NOMO-1 (cell line): ENCODE data around the gene IL16.
"Not testable (repeated sequence)": the region's sequence is repeated elsewhere in the genome, so short reads cannot be mapped to it uniquely, and the experiment has no call there.

Source experiments
- DNase-seq, 2 experiments: peaks; one replicate each; lab custom pipeline; 2025; ENCODE audit not compliant: unreplicated experiment in 2 of 2; lab: John Stamatoyannopoulos, UW

IL16 gene

DNA sequence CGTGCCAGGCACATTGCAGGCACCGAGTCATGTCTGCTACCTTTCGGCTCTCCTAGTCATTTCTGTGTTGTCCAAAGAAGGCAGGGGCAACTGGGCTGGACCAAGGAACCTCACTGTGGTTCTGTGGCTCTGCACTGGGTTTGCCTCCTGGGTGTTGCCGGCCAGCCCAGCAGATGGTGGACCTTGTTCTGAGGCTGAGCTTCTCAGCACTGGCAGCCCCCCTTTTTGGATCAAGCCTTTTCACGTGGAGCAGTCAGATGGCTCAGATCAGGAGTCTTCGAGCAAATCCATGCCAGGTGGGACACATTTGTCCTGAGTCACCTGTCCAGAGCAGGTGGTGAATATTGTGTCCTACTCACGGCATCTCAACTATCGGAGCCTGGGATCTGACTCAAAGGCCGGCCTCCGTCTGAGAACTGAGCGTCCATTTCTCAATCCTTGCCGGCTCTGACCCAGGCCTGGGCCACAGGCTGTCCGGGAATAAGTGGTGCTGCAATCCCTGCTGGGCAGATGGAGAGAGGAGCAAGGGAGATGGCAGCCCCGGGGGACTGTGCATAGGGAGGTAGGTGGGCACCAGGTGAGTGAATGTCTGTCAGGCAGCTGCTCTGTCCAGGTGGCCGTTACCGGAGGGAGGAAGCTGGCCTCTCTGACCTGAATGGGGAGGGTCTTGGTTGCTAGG, at the start of gene IL16:
Gene IL16 (plus strand): TSS at position 304 of the 679 bp plus-strand sequence. CDS start 28,521 bp downstream, outside the sequence.
- no peak for DNase-seq

GRCh38 chr15:81151389-81151788, 45.3 kb upstream of the IL16 start:
- no peak for DNase-seq

GRCh38 chr15:81152339-81152738, 44.3 kb upstream of the IL16 start:
- no peak for DNase-seq

DNA sequence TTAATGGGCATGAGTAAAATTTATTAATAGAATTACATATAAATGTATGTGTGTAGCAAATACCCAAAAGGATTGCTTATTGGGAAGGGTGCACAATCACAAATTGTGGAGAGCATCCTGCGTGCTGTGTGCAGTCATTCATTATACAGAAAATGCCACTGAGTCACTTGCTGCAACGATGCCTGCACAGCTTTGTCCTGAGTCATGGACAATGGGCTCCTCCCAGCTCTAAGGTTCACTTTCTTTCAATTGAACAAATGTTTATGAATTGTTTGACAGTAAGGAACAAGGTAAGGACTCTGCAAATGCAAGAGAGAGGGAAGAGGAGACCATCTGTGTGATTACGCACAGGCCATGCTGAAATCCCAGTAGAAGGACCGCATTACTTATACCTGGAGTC, 43.9 kb upstream of the IL16 start:
- DNase-seq, result no peak

DNA sequence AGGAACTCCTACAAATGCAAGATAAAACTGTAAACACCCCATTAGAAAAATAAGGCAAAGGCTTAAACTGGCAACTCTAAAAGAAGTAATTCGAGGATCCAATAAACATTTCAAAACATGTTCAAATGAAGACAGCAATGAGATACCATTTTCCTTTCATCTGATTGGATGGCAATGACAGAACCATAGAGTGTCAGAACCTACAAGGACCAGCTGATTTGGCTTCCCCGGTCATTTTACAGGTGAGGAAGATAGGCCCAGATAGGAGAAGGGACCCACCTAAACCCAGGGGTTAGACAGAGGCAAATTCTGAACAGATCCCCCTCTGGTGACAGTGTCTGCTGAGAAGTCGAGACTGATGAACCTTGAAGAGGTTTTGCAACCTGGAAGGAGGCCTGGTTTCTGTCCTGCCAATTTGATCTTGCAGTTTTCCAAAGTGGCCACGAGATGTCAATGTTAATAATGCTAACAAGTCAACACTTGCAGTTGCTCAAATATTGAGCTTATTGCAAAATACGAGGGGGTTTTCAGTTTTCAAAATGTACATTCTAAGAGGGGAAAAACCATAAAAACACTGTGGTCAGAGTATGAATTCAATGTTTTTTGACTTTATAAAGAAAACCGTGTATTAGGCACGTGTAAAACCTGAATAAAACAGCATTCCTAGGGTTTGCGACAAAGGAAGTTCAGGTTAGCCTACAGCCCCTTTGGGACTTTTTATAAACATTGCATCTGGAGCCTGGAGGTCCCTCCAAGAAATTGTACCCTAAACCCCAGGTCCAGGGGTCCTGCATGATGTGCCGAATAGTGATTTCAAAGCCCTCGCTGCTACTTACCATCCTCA, 41.1 kb upstream of the IL16 start:
- DNase-seq, result peak; percentile 46 to 78

DNA sequence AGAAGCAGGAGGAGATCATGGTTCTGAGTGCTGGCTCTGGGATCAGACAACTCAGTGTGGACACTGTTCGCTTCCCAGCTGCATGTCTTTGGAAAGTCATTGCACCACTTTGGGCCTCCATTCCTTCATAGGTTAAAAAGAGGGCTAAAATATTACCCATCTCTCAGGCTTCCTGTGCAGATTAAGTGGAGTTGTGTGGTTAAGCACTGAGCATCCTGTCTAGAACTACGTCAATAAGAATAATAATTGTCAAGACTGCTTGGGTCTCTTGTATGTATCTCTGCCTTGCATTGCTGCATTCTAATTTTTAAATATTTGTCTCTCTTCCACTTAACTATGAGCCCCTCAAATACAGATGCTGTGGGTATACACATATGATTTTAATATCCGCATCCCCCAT, 40.4 kb upstream of the IL16 start:
- DNase-seq, result no peak

GRCh38 chr15:81157195-81157938, 39.3 kb upstream of the IL16 start:
- DNase-seq, result no peak

GRCh38 chr15:81157939-81158223, 38.8 kb upstream of the IL16 start:
- no peak for DNase-seq

DNA sequence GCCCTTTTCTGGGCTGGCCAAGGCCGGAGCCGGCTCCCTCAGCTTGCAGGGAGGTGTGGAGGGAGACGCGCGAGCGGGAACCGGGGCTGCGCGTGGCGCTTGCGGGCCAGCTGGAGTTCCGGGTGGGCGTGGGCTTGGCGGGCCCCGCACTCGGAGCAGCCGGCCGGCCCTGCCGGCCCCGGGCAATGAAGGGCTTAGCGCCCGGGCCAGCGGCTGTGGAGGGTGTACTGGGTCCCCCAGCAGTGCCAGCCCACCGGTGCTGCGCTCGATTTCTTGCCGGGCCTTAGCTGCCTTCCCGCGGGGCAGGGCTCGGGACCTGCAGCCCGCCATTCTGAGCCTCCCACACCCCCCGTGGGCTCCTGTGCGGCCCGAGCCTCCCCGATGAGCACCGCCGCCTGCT, 38.1 kb upstream of the IL16 start:
- not testable (repeated sequence) for DNase-seq

DNA sequence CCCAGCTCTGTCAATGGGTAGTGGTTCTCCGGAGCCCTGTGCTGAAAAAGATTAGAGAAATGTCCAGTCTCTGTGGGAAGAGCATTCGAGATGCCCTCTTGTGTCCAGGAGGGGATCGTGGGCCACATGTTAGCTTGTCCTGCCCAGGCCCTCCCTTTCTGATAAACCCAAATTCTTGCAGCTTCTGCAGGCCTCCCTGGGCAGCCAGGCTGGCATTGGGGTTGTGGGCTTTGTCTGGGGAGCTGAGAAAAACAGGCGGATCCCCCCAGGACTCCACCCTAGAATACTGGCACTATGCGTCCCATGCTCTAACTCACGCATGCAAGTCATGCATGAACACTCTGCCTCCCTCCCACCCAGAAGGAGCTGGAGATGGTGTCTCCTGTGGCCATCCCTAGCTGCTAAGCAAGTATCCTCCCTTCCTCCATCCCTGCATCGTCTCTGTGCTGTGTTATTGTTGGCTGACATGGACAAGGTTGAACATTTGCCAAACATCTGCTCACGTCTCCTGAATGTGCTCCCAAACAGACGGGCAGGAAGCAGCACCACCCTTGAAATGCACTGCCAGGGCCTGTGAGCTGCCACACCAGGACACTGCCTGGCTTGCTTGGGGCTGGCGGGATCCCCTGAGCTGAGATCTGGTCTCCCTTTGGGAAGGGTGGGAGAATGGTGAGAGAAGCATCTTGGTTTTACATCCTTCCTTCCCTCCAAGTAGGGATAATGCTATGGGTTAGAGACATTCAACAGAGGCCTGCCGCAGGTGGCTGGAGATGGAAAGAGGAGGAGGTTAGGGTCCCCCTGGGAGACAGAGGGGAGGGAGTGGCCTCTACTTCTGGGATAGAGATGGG, 36.1 kb upstream of the IL16 start:
- DNase-seq, result no peak

DNA sequence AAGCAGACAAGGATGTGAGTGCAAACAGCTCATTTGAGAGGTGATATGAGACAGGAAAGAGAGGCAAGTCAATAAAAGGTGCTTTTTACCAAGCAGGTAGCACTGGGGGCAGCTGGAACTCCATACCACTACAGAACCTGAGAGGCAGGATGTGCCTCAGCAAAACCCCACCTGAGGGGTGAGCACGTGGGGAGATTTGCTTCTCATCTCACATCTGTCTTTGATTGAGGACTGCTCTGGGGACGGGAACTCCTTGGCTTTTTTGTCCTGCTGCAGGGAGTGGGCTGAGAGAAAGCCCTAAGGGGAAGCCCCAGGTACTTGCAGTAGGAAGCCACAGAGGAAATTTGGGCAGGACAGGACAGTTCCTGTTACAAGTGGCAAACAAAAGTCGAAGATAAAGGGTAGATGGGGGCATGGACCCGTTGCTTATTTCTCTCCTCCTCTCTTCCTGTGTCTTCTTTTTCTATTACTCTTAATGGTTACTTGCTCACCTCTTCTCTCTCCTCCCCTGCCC, 35.5 kb upstream of the IL16 start:
- no peak for DNase-seq

GRCh38 chr15:81161851-81162250, 34.8 kb upstream of the IL16 start:
- no peak for DNase-seq

GRCh38 chr15:81163961-81164800, 32.5 kb upstream of the IL16 start:
- no peak for DNase-seq

GRCh38 chr15:81165535-81165934, 31.1 kb upstream of the IL16 start:
- no peak for DNase-seq

- no peak for DNase-seq
These were observed 29.9 kb upstream of the IL16 start for GRCh38 chr15:81166636-81167305.

DNA sequence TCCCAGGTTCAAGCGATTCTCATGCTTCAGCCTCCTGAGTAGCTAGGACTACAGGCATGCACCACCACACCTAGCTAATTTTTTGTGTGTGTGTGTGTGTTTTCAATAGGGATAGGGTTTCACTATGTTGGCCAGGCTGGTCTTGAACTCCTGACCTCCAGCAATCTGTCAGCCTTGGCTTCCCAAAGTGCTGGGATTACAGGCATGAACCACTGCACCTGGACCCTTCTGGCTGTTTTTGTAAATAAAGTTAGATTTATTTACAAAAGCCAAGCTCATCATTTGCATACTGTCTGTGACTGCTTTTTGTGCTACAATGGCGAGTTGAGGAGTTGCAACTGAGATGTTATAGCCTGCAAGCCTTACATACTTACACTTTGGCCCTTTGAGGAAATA, 28.6 kb upstream of the IL16 start:
- no peak for DNase-seq

- no peak for DNase-seq
These were observed 28.0 kb upstream of the IL16 start for GRCh38 chr15:81168644-81169043.

GRCh38 chr15:81170511-81170910, 26.2 kb upstream of the IL16 start:
- DNase-seq, result no peak

DNA sequence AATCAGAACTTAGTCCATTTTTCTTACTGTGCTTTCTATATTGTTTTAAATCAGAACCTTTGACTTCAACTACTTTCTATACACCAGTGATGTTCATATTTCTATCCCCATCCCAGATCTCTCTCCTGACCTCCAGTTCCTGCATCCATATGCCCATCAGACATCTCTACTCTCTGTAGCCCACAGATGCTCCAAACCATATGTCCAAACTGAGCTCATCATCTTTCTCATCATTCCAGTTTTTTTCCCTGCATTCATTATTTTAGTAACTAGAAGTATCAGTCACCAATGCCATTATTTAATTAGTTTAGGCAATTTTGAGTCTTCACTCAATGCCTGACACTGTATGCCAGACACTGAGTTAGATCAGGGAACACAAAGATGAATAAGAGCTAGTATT, 25.4 kb upstream of the IL16 start:
- DNase-seq, result no peak
